Thyroid gland (tissue), 4 donors: ENCODE data around the gene ADAMTS17. TPM values are rescaled to one million over a fixed set of nuclear protein-coding genes. Genes with fewer than 3 reads are reported as not detected.

Source experiments
- DNase-seq, 2 donors: peaks; one replicate each; pipeline ENCODE4 v3.0.0-alpha.2; 2019
- H3K27ac ChIP-seq, 3 donors: fragments of 200-600 bp; sonication (generic); 1 replicate in 2 of 3; 2 replicates in 1 of 3; pipeline ENCODE4 v1.5.1; 2016 to 2019; ENCODE audit warnings: mild to moderate bottlenecking in 1 of 3, moderate library complexity in 1 of 3
- H3K27me3 ChIP-seq: fragments of 200-600 bp; sonication (generic); one replicate; pipeline ENCODE4 v1.5.1; 2019
- H3K36me3 ChIP-seq, 2 donors: fragments of 200-600 bp; sonication (generic); one replicate each; pipeline ENCODE4 v1.5.1; 2016 to 2019
- H3K4me1 ChIP-seq, 2 donors: fragments of 200-600 bp; sonication (generic); one replicate each; pipeline ENCODE4 v1.5.1; 2017 to 2019
- H3K4me3 ChIP-seq, 3 donors: fragments of 200-600 bp; sonication (generic); replicated peaks in 1 of 3; 1 replicate in 2 of 3; 2 replicates in 1 of 3; pipeline ENCODE4 v1.5.1; 2016; ENCODE audit warnings: mild to moderate bottlenecking in 1 of 3
- H3K9me3 ChIP-seq: fragments of 200-600 bp; sonication (generic); one replicate; pipeline ENCODE4 v1.5.1; 2017
- POLR2A ChIP-seq, 2 donors: fragments of 450-650 bp; IDR thresholded peaks; one replicate each; pipeline ENCODE4 v1.6.1; 2017; ENCODE audit warnings: antibody characterized with exemption in 2 of 2, mild to moderate bottlenecking in 2 of 2, moderate library complexity in 1 of 2
- WGBS, 2 donors: methylation state at CpG; one replicate each; pipeline ENCODE4 v1.1.5; 2017; 5-methylcytosine and 5-hydroxymethylcytosine counted together
- intact Hi-C: fragments of 100-400 bp; cut with DNase I; formaldehyde crosslinking; loops from one replicate; pipeline ENCODE4 v1.15.1; 2023
- total RNA-seq, 4 donors: library from RNA; depleted of rRNA; stranded (reverse); fragments of >200 nt; gene quantifications; one replicate each; pipeline ENCODE4 v1.2.3, GENCODE V29; 2016
- TF ChIP-seq, protein P1 (sequence below), 6 experiments: fragments of 200-600 bp in 3 of 6; fragments of 450-650 bp in 3 of 6; sonication (generic) in 3 of 6; IDR thresholded peaks; one replicate each; pipeline ENCODE4 v1.5.1; 2016 to 2019; ENCODE audit warnings: antibody characterized with exemption in 6 of 6, mild to moderate bottlenecking in 2 of 6, inconsistent platforms in 1 of 6, moderate library complexity in 1 of 6

The ADAMTS17 gene
- total RNA-seq, 4 donors from 2014 or later, result 3.5 to 667 (median 5.3) TPM

DNA sequence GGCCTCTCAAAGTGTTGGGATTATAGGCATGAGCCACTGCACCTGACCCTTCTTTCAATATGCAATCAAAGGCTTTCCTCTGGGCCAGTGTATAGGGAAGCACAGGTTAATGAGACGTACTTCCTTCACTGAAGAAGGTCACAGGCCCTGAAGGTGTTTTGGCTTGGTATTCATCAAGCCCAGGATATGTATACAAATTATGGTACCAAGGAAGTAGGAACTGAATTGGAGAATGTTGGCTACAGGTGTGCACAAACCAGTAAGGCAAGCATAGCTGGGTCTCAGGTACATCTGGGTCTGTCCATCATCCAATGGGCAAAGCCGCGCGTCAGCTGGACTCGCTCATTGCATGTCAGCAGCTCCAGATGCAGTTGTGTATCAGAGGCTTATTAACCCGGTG lies 237.9 kb downstream of the ADAMTS17 start:
- H3K27ac ChIP-seq, result no peak overlapping the region

DNA sequence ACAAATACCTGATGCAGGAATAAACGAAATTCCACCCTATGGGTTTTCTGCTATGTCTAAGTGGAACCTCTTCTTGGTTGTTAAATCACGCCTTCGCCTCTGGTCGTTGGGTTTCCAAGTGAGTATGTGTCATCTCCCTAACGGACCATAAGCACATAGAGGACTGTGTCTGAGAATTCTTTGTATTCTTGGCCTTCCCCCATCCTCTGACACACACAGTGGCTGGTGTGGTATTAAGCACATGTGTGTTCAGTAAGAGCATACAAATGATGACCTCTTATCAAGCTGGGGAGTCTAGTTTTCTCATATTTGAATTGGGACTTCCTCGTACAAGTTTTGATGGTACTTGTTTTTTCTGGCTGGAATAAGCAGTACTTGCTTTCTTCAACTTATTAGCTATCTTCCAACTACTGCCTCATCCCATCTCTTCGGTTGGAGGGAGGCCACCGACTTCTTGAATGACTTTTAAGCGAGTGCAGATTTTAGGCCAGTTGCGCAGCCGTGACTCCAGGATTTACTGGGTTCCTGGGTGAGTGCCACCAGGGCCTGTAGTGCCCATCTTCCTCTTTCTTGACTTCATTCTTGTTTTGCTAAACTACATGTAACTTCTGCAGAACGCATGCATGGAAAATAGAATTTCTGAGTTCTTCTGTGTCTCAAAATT lies 240.2 kb downstream of the ADAMTS17 start:
- no peaks in the 10 kb centered on the region for H3K4me1 ChIP-seq
- no peaks in the 10 kb centered on the region for H3K9me3 ChIP-seq
- 83 to 84% methylated on average over 12 of the region's 12 CpGs for WGBS, 2 donors
- no peak overlapping the region for H3K4me3 ChIP-seq
- H3K27me3 ChIP-seq, result no peaks in the 10 kb centered on the region
- no peak for DNase-seq
- H3K36me3 ChIP-seq, result no peaks in the 10 kb centered on the region
- TF ChIP-seq, protein P1, sequence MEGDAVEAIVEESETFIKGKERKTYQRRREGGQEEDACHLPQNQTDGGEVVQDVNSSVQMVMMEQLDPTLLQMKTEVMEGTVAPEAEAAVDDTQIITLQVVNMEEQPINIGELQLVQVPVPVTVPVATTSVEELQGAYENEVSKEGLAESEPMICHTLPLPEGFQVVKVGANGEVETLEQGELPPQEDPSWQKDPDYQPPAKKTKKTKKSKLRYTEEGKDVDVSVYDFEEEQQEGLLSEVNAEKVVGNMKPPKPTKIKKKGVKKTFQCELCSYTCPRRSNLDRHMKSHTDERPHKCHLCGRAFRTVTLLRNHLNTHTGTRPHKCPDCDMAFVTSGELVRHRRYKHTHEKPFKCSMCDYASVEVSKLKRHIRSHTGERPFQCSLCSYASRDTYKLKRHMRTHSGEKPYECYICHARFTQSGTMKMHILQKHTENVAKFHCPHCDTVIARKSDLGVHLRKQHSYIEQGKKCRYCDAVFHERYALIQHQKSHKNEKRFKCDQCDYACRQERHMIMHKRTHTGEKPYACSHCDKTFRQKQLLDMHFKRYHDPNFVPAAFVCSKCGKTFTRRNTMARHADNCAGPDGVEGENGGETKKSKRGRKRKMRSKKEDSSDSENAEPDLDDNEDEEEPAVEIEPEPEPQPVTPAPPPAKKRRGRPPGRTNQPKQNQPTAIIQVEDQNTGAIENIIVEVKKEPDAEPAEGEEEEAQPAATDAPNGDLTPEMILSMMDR (IDR thresholded peaks at IDR 0.05), result no peak
- no peak for TF ChIP-seq POLR2A (IDR thresholded peaks at IDR 0.05)
- intact Hi-C loops, result no loop called here
- H3K27ac ChIP-seq, result no peak overlapping the region

More for the DNA sequence above, 237.9 kb downstream of the ADAMTS17 start:
- no peak for DNase-seq
- Histone ChIP-seq H3K4me1 (no peaks in the 10 kb centered on the region), H3K9me3 (no peaks in the 10 kb centered on the region), H3K36me3 (no peaks in the 10 kb centered on the region), H3K27me3 (no peaks in the 10 kb centered on the region), H3K4me3 (no peak overlapping the region)
- 98 to 99% methylated on average over 6 of the region's 6 CpGs for WGBS, 2 donors
- intact Hi-C loops, result no loop called here
- TF ChIP-seq POLR2A (IDR thresholded peaks at IDR 0.05), result no peak
- TF ChIP-seq, protein P1 (IDR thresholded peaks at IDR 0.05), result no peak

DNA sequence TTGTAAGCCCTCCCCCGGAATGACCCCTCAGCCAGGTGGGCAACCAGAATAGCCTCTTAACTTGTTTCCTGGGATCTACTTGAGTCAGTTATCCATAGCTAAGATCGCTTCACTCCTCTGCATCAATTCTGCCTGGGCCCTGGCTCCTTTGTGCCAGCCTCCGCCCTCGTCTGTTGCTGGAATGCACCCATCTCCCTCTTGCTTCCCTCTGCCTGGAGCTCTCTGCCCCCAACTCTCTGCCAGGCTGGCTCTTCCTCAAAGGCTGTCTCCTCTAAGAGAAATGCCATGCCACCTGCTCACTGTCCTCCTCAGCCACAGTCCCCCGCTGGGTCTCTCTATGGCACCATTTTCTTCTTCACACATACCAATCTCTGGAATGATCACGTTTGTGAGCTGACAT lies 240.8 kb downstream of the ADAMTS17 start:
- no peaks in the 10 kb centered on the region for H3K9me3 ChIP-seq
- no peaks in the 10 kb centered on the region for H3K4me1 ChIP-seq
- no peak for DNase-seq
- 80 to 83% methylated on average over 6 of the region's 6 CpGs for WGBS, 2 donors
- H3K4me3 ChIP-seq, result no peak overlapping the region
- H3K27ac ChIP-seq, result no peak overlapping the region
- intact Hi-C loops, result no loop called here
- H3K27me3 ChIP-seq, result no peaks in the 10 kb centered on the region
- no peaks in the 10 kb centered on the region for H3K36me3 ChIP-seq
- no peak for TF ChIP-seq POLR2A (IDR thresholded peaks at IDR 0.05)
- TF ChIP-seq, protein P1 (IDR thresholded peaks at IDR 0.05), result no peak

DNA sequence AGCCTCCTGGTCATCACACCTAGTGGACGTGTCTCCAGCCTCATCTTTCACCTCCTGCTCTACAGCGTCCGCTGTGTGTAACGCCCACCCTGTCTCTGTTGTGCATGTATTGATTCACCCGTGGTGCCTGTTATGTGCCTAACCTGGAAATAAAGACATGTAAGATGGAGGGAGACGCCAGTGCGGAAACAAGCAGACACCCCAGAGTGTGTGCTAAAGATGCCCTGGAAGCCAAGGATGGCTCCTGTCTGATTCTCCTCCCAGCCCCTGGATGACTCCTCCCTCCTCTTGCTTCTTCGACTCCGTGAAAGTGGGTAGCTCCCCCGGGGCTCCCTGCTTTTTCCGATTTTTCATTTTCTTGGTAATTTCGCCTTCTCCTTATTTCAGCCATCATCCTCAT lies 241.8 kb downstream of the ADAMTS17 start:
- intact Hi-C loops, result no loop called here
- 76 to 79% methylated on average over 12 of the region's 12 CpGs for WGBS, 2 donors
- Histone ChIP-seq H3K9me3 (no peaks in the 10 kb centered on the region), H3K36me3 (no peaks in the 10 kb centered on the region), H3K4me1 (no peaks in the 10 kb centered on the region), H3K4me3 (no peak overlapping the region), H3K27ac (no peak overlapping the region), H3K27me3 (no peaks in the 10 kb centered on the region)
- no peak for DNase-seq
- no peak for TF ChIP-seq POLR2A (IDR thresholded peaks at IDR 0.05)
- TF ChIP-seq, protein P1 (IDR thresholded peaks at IDR 0.05), result no peak

DNA sequence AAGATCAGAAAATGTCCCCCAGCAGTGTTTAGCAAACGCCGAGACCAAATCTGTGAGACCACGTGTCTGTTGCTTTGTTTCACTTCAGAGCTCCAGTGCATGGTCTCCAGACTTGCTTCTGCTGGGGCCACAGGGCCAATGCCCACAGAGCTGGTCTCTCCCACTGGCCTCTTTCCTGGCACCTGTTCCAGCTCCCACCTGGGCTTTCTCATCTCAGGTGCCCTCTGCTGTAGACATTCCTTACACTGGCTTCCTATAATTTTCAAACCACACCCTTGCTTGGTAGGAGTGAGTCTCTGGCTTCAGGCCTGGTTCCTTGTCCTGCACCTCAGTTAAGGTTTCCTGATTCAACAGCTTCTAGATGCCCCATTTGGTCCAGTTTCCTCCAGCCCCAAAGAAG lies 243.1 kb downstream of the ADAMTS17 start:
- intact Hi-C loops, result no loop called here
- Histone ChIP-seq H3K9me3 (no peaks in the 10 kb centered on the region), H3K36me3 (no peaks in the 10 kb centered on the region), H3K4me3 (no peak overlapping the region), H3K27ac (no peak overlapping the region), H3K27me3 (no peaks in the 10 kb centered on the region), H3K4me1 (no peaks in the 10 kb centered on the region)
- 97 to 98% methylated on average over 3 of the region's 3 CpGs for WGBS, 2 donors
- TF ChIP-seq, protein P1 (IDR thresholded peaks at IDR 0.05), result no peak
- TF ChIP-seq POLR2A (IDR thresholded peaks at IDR 0.05), result no peak
- DNase-seq, result no peak
